Mesenchymal stem cell (in vitro differentiated cells and primary cell): ENCODE measurements around the gene TMPRSS12.
A peak's percentile ranks its signal among the peaks of the same experiment; 100 is the strongest.
"Not testable (repeated sequence)": the region's sequence is repeated elsewhere in the genome, so short reads cannot be mapped to it uniquely, and the experiment has no call there.

Experiments
- DNase-seq: peaks from one replicate; pipeline ENCODE4 v3.0.0-alpha.2; 2013
- H2AFZ ChIP-seq: one replicate; pipeline ENCODE4 v1.6.1; 2013; ENCODE audit warnings: low read depth, mild to moderate bottlenecking, control low read depth, inconsistent platforms, low read length, moderate library complexity
- H2AK5ac ChIP-seq: 2 replicates; pipeline ENCODE4 v1.6.1; 2013; ENCODE audit warnings: low read length, moderate library complexity, mild to moderate bottlenecking, inconsistent platforms; ENCODE audit not compliant: severe bottlenecking
- H2BK120ac ChIP-seq: one replicate; pipeline ENCODE4 v1.6.1; 2013; ENCODE audit warnings: low read depth, mild to moderate bottlenecking, inconsistent platforms, low read length, moderate library complexity
- H2BK12ac ChIP-seq, 2 experiments: one replicate each; pipeline ENCODE4 v1.6.1; 2013; ENCODE audit warnings: inconsistent platforms in 2 of 2, low read length in 2 of 2, mild to moderate bottlenecking in 2 of 2, moderate library complexity in 2 of 2, control low read depth in 1 of 2
- H2BK15ac ChIP-seq: one replicate; pipeline ENCODE4 v1.6.1; 2013; ENCODE audit warnings: mild to moderate bottlenecking, low read depth, inconsistent platforms; ENCODE audit not compliant: poor library complexity, severe bottlenecking
- H2BK5ac ChIP-seq: 2 replicates; pipeline ENCODE4 v1.6.1; 2013; ENCODE audit warnings: low read depth, mild to moderate bottlenecking, low read length, control low read depth, inconsistent platforms; ENCODE audit not compliant: poor library complexity, severe bottlenecking
- H3K14ac ChIP-seq, 2 experiments: one replicate each; pipeline ENCODE4 v1.6.1; 2013; ENCODE audit warnings: inconsistent platforms in 2 of 2, low read length in 2 of 2, control low read depth in 1 of 2, mild to moderate bottlenecking in 1 of 2, moderate library complexity in 1 of 2
- H3K18ac ChIP-seq, 2 experiments: one replicate each; pipeline ENCODE4 v1.6.1; 2013; ENCODE audit warnings: inconsistent platforms in 2 of 2, low read length in 2 of 2, control low read depth in 1 of 2, low read depth in 1 of 2, mild to moderate bottlenecking in 1 of 2
- H3K23ac ChIP-seq, 2 experiments: one replicate each; pipeline ENCODE4 v1.6.1; 2013; ENCODE audit warnings: inconsistent platforms in 2 of 2, low read length in 2 of 2, mild to moderate bottlenecking in 2 of 2, moderate library complexity in 2 of 2, control low read depth in 1 of 2
- H3K27ac ChIP-seq: 2 replicates; pipeline ENCODE4 v1.5.1; 2013; ENCODE audit warnings: mild to moderate bottlenecking, moderate library complexity, low read length, control low read depth, inconsistent platforms; ENCODE audit not compliant: poor library complexity, severe bottlenecking
- H3K27me3 ChIP-seq, 2 experiments: 2 replicates each; pipeline versions ENCODE4 v1.6.1 to v1.7.0; 2013; ENCODE audit warnings: low read length in 2 of 2, mild to moderate bottlenecking in 2 of 2, moderate library complexity in 2 of 2, control low read depth in 1 of 2, inconsistent platforms in 1 of 2; ENCODE audit not compliant: control insufficient read depth in 1 of 2, insufficient read depth in 1 of 2
- H3K36me3 ChIP-seq, 2 experiments: 2 replicates each; pipeline versions ENCODE4 v1.6.1 to v1.7.0; 2013; ENCODE audit warnings: low read length in 2 of 2, control low read depth in 1 of 2, inconsistent platforms in 1 of 2, low read depth in 1 of 2, mild to moderate bottlenecking in 1 of 2; ENCODE audit not compliant: insufficient read depth in 2 of 2, control insufficient read depth in 1 of 2
- H3K4ac ChIP-seq, 2 experiments: one replicate each; pipeline ENCODE4 v1.6.1; 2013; ENCODE audit warnings: inconsistent platforms in 2 of 2, low read length in 2 of 2, mild to moderate bottlenecking in 2 of 2, moderate library complexity in 2 of 2, control low read depth in 1 of 2, low read depth in 1 of 2
- H3K4me1 ChIP-seq: 2 replicates; pipeline ENCODE4 v1.6.1; 2013; ENCODE audit warnings: low read depth, low read length, control low read depth; ENCODE audit not compliant: control insufficient read depth, insufficient read depth
- H3K4me2 ChIP-seq: 2 replicates; pipeline ENCODE4 v1.6.1; 2013; ENCODE audit warnings: low read length, mild to moderate bottlenecking, inconsistent platforms; ENCODE audit not compliant: poor library complexity, severe bottlenecking
- H3K4me3 ChIP-seq, 2 experiments: 2 replicates each; pipeline versions ENCODE4 v1.5.1 to v1.7.0; 2013; ENCODE audit warnings: low read length in 2 of 2, mild to moderate bottlenecking in 2 of 2, control low read depth in 1 of 2, low read depth in 1 of 2; ENCODE audit not compliant: insufficient read depth in 1 of 2
- H3K79me1 ChIP-seq: replicated peaks from 2 replicates; pipeline ENCODE4 v1.6.1; 2013; ENCODE audit warnings: mild to moderate bottlenecking, control low read depth, low read length, inconsistent platforms; ENCODE audit not compliant: poor library complexity, severe bottlenecking
- H3K9ac ChIP-seq: 2 replicates; pipeline ENCODE4 v1.7.0; 2013; ENCODE audit warnings: mild to moderate bottlenecking, low read length, moderate library complexity
- H3K9me3 ChIP-seq: 2 replicates; pipeline ENCODE4 v1.7.0; 2013; ENCODE audit warnings: mild to moderate bottlenecking, low read length; ENCODE audit not compliant: control insufficient read depth
- H4K8ac ChIP-seq: one replicate; pipeline ENCODE4 v1.6.1; 2013; ENCODE audit warnings: inconsistent platforms, mild to moderate bottlenecking, low read length, moderate library complexity
- H4K91ac ChIP-seq: one replicate; pipeline ENCODE4 v1.6.1; 2013; ENCODE audit warnings: mild to moderate bottlenecking, low read length, inconsistent platforms
- WGBS: methylation state at CpG from one replicate; pipeline ENCODE4 v1.1.7; 2013; ENCODE audit warnings: mixed read lengths; 5-methylcytosine and 5-hydroxymethylcytosine counted together

TMPRSS12 gene

DNA sequence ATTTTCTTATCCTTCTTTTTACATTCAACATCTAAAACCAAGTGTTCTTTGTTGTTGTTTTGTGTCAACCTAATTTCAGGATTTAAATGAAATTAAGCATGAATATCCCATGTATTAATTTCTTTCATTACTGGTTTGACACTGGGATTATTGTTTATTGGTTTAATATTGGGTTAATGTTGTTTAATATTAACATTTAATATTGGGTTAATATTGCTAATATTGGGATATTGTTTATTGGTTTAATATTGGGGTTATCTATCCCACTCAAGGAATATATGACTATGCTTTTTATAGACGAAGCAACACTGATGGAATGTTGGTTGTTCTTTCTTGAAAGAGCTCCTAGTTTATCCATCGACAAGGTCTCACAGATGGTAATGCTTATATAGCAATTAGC is 45.9 kb downstream of the TMPRSS12 start:
- Histone ChIP-seq H3K79me1 (no peaks in the 10 kb centered on the region), H3K4me3 (no peak overlapping the region), H3K18ac (no peak overlapping the region), H3K27me3 (no peaks in the 10 kb centered on the region), H2AK5ac (no peak overlapping the region), H2BK12ac (no peak overlapping the region), H2BK15ac (no peak overlapping the region), H2BK120ac (no peak overlapping the region), H3K9ac (no peak overlapping the region), H4K91ac (no peak overlapping the region), H3K23ac (no peak overlapping the region), H4K8ac (no peak overlapping the region), H2BK5ac (no peak overlapping the region), H2AFZ (no peak overlapping the region), H3K9me3 (no peaks in the 10 kb centered on the region), H3K14ac (no peak overlapping the region), H3K4me2 (no peak overlapping the region), H3K27ac (no peak overlapping the region), H3K4me1 (no peaks in the 10 kb centered on the region), H3K36me3 (no peaks in the 10 kb centered on the region), H3K4ac (no peak overlapping the region)
- DNase-seq: no peak
- whole genome bisulfite sequencing: no CpG with 5 or more reads among the region's 2 CpGs

DNA sequence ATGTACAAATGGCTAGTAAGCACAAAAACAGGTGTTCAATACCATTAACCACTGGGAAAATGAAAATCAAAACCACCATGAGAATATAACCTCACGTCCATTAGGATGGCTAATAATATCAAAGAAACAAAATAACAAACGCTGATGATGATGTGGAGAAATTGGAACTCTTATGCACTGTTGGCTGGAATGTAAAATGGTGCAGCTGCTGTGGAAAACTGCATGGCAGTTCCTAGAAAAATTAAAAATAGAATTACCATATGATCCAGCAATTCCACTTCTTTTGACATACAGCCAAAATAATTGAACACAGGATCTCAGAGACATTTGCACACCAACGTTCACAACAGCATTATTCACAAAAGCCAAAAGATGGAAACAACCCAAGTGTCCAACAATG is 51.5 kb downstream of the TMPRSS12 start:
- no peak for DNase-seq
- Histone ChIP-seq H3K4ac (no peak overlapping the region), H3K4me1 (no peaks in the 10 kb centered on the region), H2AK5ac (no peak overlapping the region), H3K27ac (no peak overlapping the region), H3K36me3 (no peaks in the 10 kb centered on the region), H3K79me1 (no peaks in the 10 kb centered on the region), H4K91ac (no peak overlapping the region), H3K9ac (no peak overlapping the region), H3K9me3 (no peaks in the 10 kb centered on the region), H3K23ac (no peak overlapping the region), H2AFZ (no peak overlapping the region), H3K4me2 (no peak overlapping the region), H4K8ac (no peak overlapping the region), H3K4me3 (no peak overlapping the region), H2BK12ac (no peak overlapping the region), H2BK5ac (no peak overlapping the region), H3K18ac (no peak overlapping the region), H2BK120ac (no peak overlapping the region), H3K27me3 (no peaks in the 10 kb centered on the region), H3K14ac (no peak overlapping the region), H2BK15ac (no peak overlapping the region)
- WGBS: 80% methylated on average over 1 of the region's 3 CpGs

DNA sequence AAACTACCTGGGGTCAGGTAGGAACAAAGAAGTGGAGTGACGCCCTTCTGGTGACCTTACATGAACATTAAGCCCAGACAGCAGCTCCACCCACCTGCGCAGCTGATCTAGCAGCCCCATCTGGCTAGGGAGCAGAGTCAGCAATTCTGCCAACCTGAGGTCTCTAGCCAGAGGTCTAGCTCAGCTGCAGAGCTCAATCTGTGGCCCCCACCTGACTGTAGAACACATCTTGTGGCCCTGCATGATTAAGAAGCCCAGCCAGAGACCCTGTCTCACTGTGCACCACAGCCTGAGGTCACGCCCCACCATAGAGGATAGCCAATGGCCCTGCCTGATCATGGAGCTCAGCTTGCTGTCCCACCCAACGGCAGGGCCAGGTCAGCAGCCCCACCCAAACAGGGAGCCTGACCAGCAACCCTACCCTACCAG is 59.0 kb downstream of the TMPRSS12 start:
- Histone ChIP-seq H3K4ac (no peak overlapping the region), H3K18ac (no peak overlapping the region), H2BK120ac (no peak overlapping the region), H2BK15ac (no peak overlapping the region), H3K14ac (peak overlapping the region in 1 of 2 experiments; percentile 80), H3K9ac (no peak overlapping the region), H3K4me2 (no peak overlapping the region), H3K4me1 (no peaks in the 10 kb centered on the region), H2BK12ac (no peak overlapping the region), H4K8ac (no peak overlapping the region), H3K27me3 (no peaks in the 10 kb centered on the region), H3K79me1 (no peaks in the 10 kb centered on the region), H3K4me3 (no peak overlapping the region), H2BK5ac (no peak overlapping the region), H2AFZ (no peak overlapping the region), H3K23ac (no peak overlapping the region), H4K91ac (no peak overlapping the region), H3K36me3 (no peaks in the 10 kb centered on the region), H2AK5ac (no peak overlapping the region), H3K27ac (no peak overlapping the region), H3K9me3 (no peaks in the 10 kb centered on the region)
- no peak for DNase-seq
- WGBS: 77% methylated on average over 4 of the region's 4 CpGs

DNA sequence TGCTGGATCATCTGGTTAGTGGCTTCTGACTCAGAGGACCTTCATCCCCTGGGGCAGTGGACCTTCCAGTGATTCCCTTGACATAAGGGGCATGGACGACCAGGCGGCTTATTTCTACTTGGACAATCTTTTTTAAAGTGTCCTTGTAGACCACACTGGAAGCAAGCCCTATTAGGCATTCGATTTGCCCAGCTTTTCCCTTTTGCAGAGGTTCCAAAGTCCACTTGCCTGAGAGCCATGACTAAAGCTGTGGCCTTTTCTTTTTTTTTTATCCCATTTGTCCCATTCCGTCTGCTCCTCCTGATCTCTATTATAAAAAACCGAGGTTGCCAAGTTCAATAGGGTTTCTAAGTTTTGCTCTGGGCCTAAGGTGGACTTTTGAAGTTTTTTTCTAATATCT is 65.8 kb downstream of the TMPRSS12 start:
- H3K9ac ChIP-seq, H4K8ac ChIP-seq, H3K79me1 ChIP-seq, H3K36me3 ChIP-seq, H2BK120ac ChIP-seq, H2AK5ac ChIP-seq, H2BK15ac ChIP-seq, H3K27ac ChIP-seq, H3K4me3 ChIP-seq, H3K4ac ChIP-seq, H3K23ac ChIP-seq, H3K27me3 ChIP-seq, H3K4me1 ChIP-seq, H2BK12ac ChIP-seq, H2AFZ ChIP-seq, H3K18ac ChIP-seq, DNase-seq, H4K91ac ChIP-seq, H3K14ac ChIP-seq, H3K4me2 ChIP-seq, H2BK5ac ChIP-seq: not testable (repeated sequence)
- H3K9me3 ChIP-seq: peaks cover 27% of the 10 kb centered on the region
- WGBS: 89% methylated on average over 3 of the region's 5 CpGs
